B cell (primary cell): Measurements from ENCODE around the gene SLAMF6. TPM values are rescaled to one million over a fixed set of nuclear protein-coding genes. Genes with fewer than 3 reads are reported as not detected.

Experiments used
- ATAC-seq: fragments of 200-7000 bp; cut with Tn5 transposase; one replicate; pipeline ENCODE4 v1.10.0; 2021; ENCODE audit warnings: low read depth, mild to moderate bottlenecking, moderate number of reproducible peaks, moderate library complexity
- CTCF ChIA-PET: fragments of 350-600 bp; sonication (Branson Sonifier 250); formaldehyde crosslinking; loops from one replicate; lab custom pipeline; 2021; ENCODE audit warnings: antibody characterized with exemption, inconsistent platforms; lab: Charles Lee
- POLR2A ChIA-PET: fragments of 350-600 bp; sonication (Branson Sonifier 250); formaldehyde crosslinking; loops from one replicate; lab custom pipeline; 2021; ENCODE audit warnings: antibody characterized with exemption; lab: Charles Lee
- DNase-seq: peaks from one replicate; pipeline ENCODE4 v3.0.0; 2013
- H2AFZ ChIP-seq: 2 replicates; pipeline ENCODE4 v1.6.1; 2012; ENCODE audit warnings: mild to moderate bottlenecking, low read depth, low read length; ENCODE audit not compliant: insufficient read depth, poor library complexity, severe bottlenecking
- H3K27ac ChIP-seq, 2 donors: 1 replicate in 1 of 2; 2 replicates in 1 of 2; pipeline ENCODE4 v1.5.1; 2012 to 2013; ENCODE audit warnings: low read length in 2 of 2, mild to moderate bottlenecking in 2 of 2, moderate library complexity in 1 of 2
- H3K27me3 ChIP-seq, 4 experiments: fragments of 200-600 bp in 1 of 4; sonication (generic) in 1 of 4; replicated peaks in 1 of 4; 1 replicate in 2 of 4; 2 replicates in 2 of 4; pipeline versions ENCODE4 v1.6.1 to v1.7.0; 2013 to 2016; ENCODE audit warnings: low read length in 3 of 4, mild to moderate bottlenecking in 2 of 4, mixed read lengths in 1 of 4, moderate library complexity in 1 of 4; ENCODE audit not compliant: insufficient read depth in 4 of 4, control insufficient read depth in 3 of 4; ENCODE audit errors: control extremely low read depth in 1 of 4
- H3K36me3 ChIP-seq, 2 experiments: replicated peaks in 1 of 2; 1 replicate in 1 of 2; 2 replicates in 1 of 2; pipeline versions ENCODE4 v1.6.1 to v1.7.1; 2013; ENCODE audit warnings: low read length in 1 of 2; ENCODE audit not compliant: insufficient read depth in 2 of 2, control insufficient read depth in 1 of 2; ENCODE audit errors: control extremely low read depth in 1 of 2, extremely low read depth in 1 of 2
- H3K4me1 ChIP-seq, 2 donors: fragments of 200-600 bp in 1 of 2; sonication (generic) in 1 of 2; 1 replicate in 1 of 2; 2 replicates in 1 of 2; pipeline versions ENCODE4 v1.5.1 to v1.6.1; 2013 to 2017; ENCODE audit warnings: low read length in 2 of 2; ENCODE audit not compliant: control insufficient read depth in 2 of 2, insufficient read depth in 2 of 2
- H3K4me2 ChIP-seq: replicated peaks from 2 replicates; pipeline ENCODE3; 2012; ENCODE audit warnings: mild to moderate bottlenecking, low read depth, low read length; ENCODE audit not compliant: poor library complexity, severe bottlenecking
- H3K4me3 ChIP-seq, 5 experiments: fragments of 200-600 bp in 1 of 5; sonication (generic) in 1 of 5; 1 replicate in 3 of 5; 2 replicates in 2 of 5; pipeline versions ENCODE4 v1.5.1 to v1.7.0; 2011 to 2016; ENCODE audit warnings: low read length in 4 of 5, mild to moderate bottlenecking in 4 of 5, low read depth in 2 of 5, control low read depth in 1 of 5, moderate library complexity in 1 of 5; ENCODE audit not compliant: insufficient read depth in 1 of 5; ENCODE audit errors: control extremely low read depth in 1 of 5, extremely low read depth in 1 of 5
- H3K79me2 ChIP-seq: fragments of 200-600 bp; sonication (generic); one replicate; pipeline ENCODE4 v1.6.0; 2016; ENCODE audit warnings: low read length; ENCODE audit not compliant: control insufficient read depth, insufficient read depth
- H3K9ac ChIP-seq: fragments of 200-600 bp; sonication (generic); 2 replicates; pipeline ENCODE4 v1.6.1; 2017; ENCODE audit warnings: mild to moderate bottlenecking, low read length, moderate library complexity
- H3K9me3 ChIP-seq, 3 donors: one replicate each; pipeline versions ENCODE4 v1.6.1 to v1.7.1; 2013; ENCODE audit warnings: low read length in 2 of 3; ENCODE audit not compliant: control insufficient read depth in 2 of 3, insufficient read depth in 1 of 3; ENCODE audit errors: control extremely low read depth in 1 of 3
- H4K20me1 ChIP-seq: 2 replicates; pipeline ENCODE4 v1.6.0; 2012; ENCODE audit warnings: mild to moderate bottlenecking, low read length; ENCODE audit not compliant: insufficient read depth, control insufficient read depth, poor library complexity, severe bottlenecking
- H3K27ac Mint-ChIP-seq: one replicate; pipeline ENCODE4 v1.8.0; 2021; ENCODE audit warnings: mixed read lengths
- H3K27me3 Mint-ChIP-seq: one replicate; pipeline ENCODE4 v1.8.0; 2021; ENCODE audit warnings: mixed read lengths
- H3K4me1 Mint-ChIP-seq: one replicate; pipeline ENCODE4 v1.8.0; 2021; ENCODE audit warnings: mixed read lengths
- H3K4me3 Mint-ChIP-seq: one replicate; pipeline ENCODE4 v1.8.0; 2021; ENCODE audit warnings: mixed read lengths
- H3K9me3 Mint-ChIP-seq: one replicate; pipeline ENCODE4 v1.8.0; 2022; ENCODE audit warnings: mixed read lengths; ENCODE audit not compliant: insufficient read depth
- EZH2 ChIP-seq: IDR thresholded peaks from 2 replicates; pipeline ENCODE4 v1.6.1; 2012; ENCODE audit warnings: borderline replicate concordance, low read depth, mild to moderate bottlenecking, moderate library complexity, low read length; ENCODE audit not compliant: insufficient read depth, poor library complexity, severe bottlenecking
- WGBS: methylation state at CpG from one replicate; pipeline ENCODE4 v1.1.5; 2013; ENCODE audit warnings: missing lambda C conversion rate; ENCODE audit not compliant: insufficient coverage; 5-methylcytosine and 5-hydroxymethylcytosine counted together
- intact Hi-C: fragments of 100-400 bp; cut with micrococcal nuclease; formaldehyde crosslinking; loops from one replicate; pipeline ENCODE4 v1.10.0; 2022
- polyA plus RNA-seq: library from polyadenylated mRNA; depleted of rRNA; stranded (reverse); fragments of >200 nt; gene quantifications from 2 replicates; pipeline ENCODE4 v1.2.3, GENCODE V29; 2012
- total RNA-seq, 2 donors: library from RNA; stranded (reverse); fragments of 120-200 nt in 1 of 2; gene quantifications; 1 replicate in 1 of 2; 2 replicates in 1 of 2; pipeline versions ENCODE4 v1.2.3 to v1.2.4, GENCODE V29; 2013 to 2022
- TF ChIP-seq, protein P1 (sequence below): fragments of 200-600 bp; IDR thresholded peaks from one replicate; pipeline ENCODE4 v1.8.0; 2022; ENCODE audit warnings: antibody characterized with exemption, mild to moderate bottlenecking

The SLAMF6 gene
- total and polyA plus RNA-seq, 2 donors (not counting 1 experiment from before 2014, with no cell fraction given), result 64.8 to 79.6 TPM

DNA sequence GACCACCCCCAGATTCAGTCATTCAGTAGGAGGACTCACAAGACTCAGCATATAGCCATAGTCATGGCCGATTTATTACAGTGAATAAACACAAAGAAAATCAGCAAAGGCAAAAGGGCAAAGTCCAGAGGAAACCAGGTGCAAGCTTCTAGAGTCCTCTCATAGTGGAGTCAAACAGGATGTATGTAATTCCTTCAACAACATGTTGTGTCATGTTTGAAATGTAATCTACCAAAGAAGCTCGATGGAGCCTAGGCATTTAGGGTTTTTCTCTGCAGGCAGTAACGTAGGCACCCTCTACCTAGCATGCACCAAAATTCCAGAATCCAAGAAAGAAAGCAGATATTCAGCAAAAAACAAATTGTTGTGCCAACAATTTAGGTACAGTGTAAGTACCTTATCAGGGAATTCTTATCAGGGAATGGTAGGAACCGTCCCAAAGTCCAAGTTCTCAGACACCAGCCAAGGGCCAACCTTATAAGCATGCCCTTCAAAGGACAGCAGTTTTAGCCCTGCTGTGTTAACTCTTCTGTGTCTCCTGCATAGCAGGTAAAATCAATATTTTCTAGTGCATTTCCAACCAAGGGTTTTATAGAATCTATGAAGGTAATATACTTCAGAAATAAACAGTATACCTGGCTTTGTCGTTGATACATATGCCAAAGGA is 16.1 kb upstream of the SLAMF6 start:
- H3K4me1 Mint-ChIP-seq, result peaks cover 38% of the 10 kb centered on the region
- peaks cover 3 to 23% (median 6%) of the 10 kb centered on the region in 3 donors for H3K9me3 ChIP-seq
- H3K27ac ChIP-seq, result peak overlapping the region in 1 of 2 donors; percentile 90
- peak overlapping the region; percentile 17 for H3K4me3 Mint-ChIP-seq
- H3K9ac ChIP-seq, result no peak overlapping the region
- H4K20me1 ChIP-seq, result no peaks in the 10 kb centered on the region
- no peaks in the 10 kb centered on the region for H3K27me3 ChIP-seq
- DNase-seq, result no peak
- ChIA-PET CTCF (interaction anchor here (1.3 to 18.3 kb wide), 10 partner anchors 10 to 413 kb away, joined by 4 to 159 read pairs (median 6); partner anchors contain the start of gene SLAMF6), POLR2A (interaction anchor here (1.6 kb wide), 1 partner anchor 9 kb away, joined by 6 read pairs; no protein-coding TSS in a partner anchor)
- TF ChIP-seq, protein P1, sequence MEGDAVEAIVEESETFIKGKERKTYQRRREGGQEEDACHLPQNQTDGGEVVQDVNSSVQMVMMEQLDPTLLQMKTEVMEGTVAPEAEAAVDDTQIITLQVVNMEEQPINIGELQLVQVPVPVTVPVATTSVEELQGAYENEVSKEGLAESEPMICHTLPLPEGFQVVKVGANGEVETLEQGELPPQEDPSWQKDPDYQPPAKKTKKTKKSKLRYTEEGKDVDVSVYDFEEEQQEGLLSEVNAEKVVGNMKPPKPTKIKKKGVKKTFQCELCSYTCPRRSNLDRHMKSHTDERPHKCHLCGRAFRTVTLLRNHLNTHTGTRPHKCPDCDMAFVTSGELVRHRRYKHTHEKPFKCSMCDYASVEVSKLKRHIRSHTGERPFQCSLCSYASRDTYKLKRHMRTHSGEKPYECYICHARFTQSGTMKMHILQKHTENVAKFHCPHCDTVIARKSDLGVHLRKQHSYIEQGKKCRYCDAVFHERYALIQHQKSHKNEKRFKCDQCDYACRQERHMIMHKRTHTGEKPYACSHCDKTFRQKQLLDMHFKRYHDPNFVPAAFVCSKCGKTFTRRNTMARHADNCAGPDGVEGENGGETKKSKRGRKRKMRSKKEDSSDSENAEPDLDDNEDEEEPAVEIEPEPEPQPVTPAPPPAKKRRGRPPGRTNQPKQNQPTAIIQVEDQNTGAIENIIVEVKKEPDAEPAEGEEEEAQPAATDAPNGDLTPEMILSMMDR, result no peak
- TF ChIP-seq EZH2, result no peak
- 100% methylated on average over 1 of the region's 5 CpGs for WGBS
- H3K27me3 Mint-ChIP-seq, result no peaks in the 10 kb centered on the region
- no peak overlapping the region for H3K4me3 ChIP-seq
- peak overlapping the region; percentile 93 for H3K27ac Mint-ChIP-seq
- intact Hi-C loops, result no loop called here
- no peak for ATAC-seq
- peaks cover 36 to 37% of the 10 kb centered on the region in 2 donors for H3K4me1 ChIP-seq
- H3K4me2 ChIP-seq, result peak overlapping the region; percentile 63
- no peak overlapping the region for H2AFZ ChIP-seq
- H3K36me3 ChIP-seq, result no peaks in the 10 kb centered on the region
- peaks cover 6% of the 10 kb centered on the region for H3K9me3 Mint-ChIP-seq
- H3K79me2 ChIP-seq, result peaks cover 41% of the 10 kb centered on the region
